Suprapubic skin (tissue), 4 donors: Measurements from ENCODE around the gene OR9I1. TPM values are rescaled to one million over a fixed set of nuclear protein-coding genes. Genes with fewer than 3 reads are reported as not detected.

Experiments used
- DNase-seq, 2 donors: peaks; one replicate each; pipeline ENCODE4 v3.0.0-alpha.2; 2019; ENCODE audit warnings: low spot score in 2 of 2
- H3K27ac ChIP-seq: fragments of 200-600 bp; sonication (generic); one replicate; pipeline ENCODE4 v1.5.1; 2019
- H3K27me3 ChIP-seq: fragments of 200-600 bp; sonication (generic); one replicate; pipeline ENCODE4 v1.5.1; 2019
- H3K36me3 ChIP-seq: fragments of 200-600 bp; sonication (generic); one replicate; pipeline ENCODE4 v1.5.1; 2019
- H3K4me1 ChIP-seq: fragments of 200-600 bp; sonication (generic); one replicate; pipeline ENCODE4 v1.5.1; 2019
- H3K4me3 ChIP-seq: fragments of 200-600 bp; sonication (generic); one replicate; pipeline ENCODE4 v1.5.1; 2019; ENCODE audit warnings: mild to moderate bottlenecking
- H3K9me3 ChIP-seq: fragments of 200-600 bp; sonication (generic); one replicate; pipeline ENCODE4 v1.5.1; 2019
- CTCF ChIP-seq, 2 donors: fragments of 200-600 bp in 1 of 2; fragments of 450-650 bp in 1 of 2; sonication (generic) in 1 of 2; IDR thresholded peaks; one replicate each; pipeline ENCODE4 v1.5.1; 2016 to 2019; ENCODE audit warnings: antibody characterized with exemption in 2 of 2, mild to moderate bottlenecking in 1 of 2, moderate library complexity in 1 of 2
- EP300 ChIP-seq: sonication (generic); formaldehyde crosslinking; IDR thresholded peaks from one replicate; pipeline ENCODE4 v1.6.1; 2017; ENCODE audit warnings: antibody characterized with exemption
- POLR2A ChIP-seq, 2 donors: fragments of 450-650 bp; IDR thresholded peaks; one replicate each; pipeline ENCODE4 v1.6.1; 2017; ENCODE audit warnings: antibody characterized with exemption in 2 of 2, mild to moderate bottlenecking in 2 of 2, moderate library complexity in 2 of 2
- POLR2AphosphoS5 ChIP-seq, 3 donors: sonication (generic); formaldehyde crosslinking; IDR thresholded peaks; one replicate each; pipeline ENCODE4 v1.6.1; 2017; ENCODE audit warnings: antibody characterized with exemption in 3 of 3
- WGBS: methylation state at CpG from one replicate; pipeline ENCODE4 v1.1.5; 2018; 5-methylcytosine and 5-hydroxymethylcytosine counted together
- total RNA-seq, 4 donors: library from RNA; depleted of rRNA; stranded (reverse); fragments of >200 nt; gene quantifications; one replicate each; pipeline ENCODE4 v1.1.0, GENCODE V29; 2016

OR9I1 gene
- total RNA-seq, 4 donors from 2014 or later: not detected

- H3K27me3 ChIP-seq: no peaks in the 10 kb centered on the region
- DNase-seq: no peak
- TF ChIP-seq CTCF (IDR thresholded peaks at IDR 0.05) (no peak), POLR2AphosphoS5 (IDR thresholded peaks at IDR 0.05) (no peak), POLR2A (IDR thresholded peaks at IDR 0.05) (no peak), EP300 (no peak)
- no peak overlapping the region for H3K27ac ChIP-seq
- no peaks in the 10 kb centered on the region for H3K4me1 ChIP-seq
- WGBS: 88% methylated on average over 1 of the region's 1 CpG
- H3K36me3 ChIP-seq: no peaks in the 10 kb centered on the region
- H3K9me3 ChIP-seq: no peaks in the 10 kb centered on the region
- H3K4me3 ChIP-seq: no peak overlapping the region
Observed at GRCh38 chr11:58135171-58135570, 9.8 kb upstream of the OR9I1 start.

DNA sequence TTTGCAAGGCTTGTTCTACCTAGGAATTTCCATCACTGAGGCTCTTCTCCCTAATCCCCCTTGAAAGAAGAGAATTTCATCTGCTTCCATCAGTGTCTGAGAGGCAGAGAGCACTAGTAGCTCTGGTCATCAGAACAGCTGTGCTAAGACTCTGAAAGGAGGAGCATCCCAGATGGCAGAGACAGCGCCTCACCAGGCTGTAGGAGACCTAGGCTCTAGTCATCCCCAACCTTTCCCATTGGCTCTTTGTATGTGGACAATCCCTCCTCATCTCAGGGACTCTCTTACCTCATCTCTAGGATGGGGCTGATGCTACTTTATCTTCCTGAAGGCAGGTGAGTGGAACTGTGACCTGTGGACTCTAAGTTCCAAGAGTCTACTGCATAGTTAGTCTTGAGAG, 8.8 kb upstream of the OR9I1 start:
- WGBS: 83% methylated on average over 1 of the region's 1 CpG
- Histone ChIP-seq H3K27me3 (no peaks in the 10 kb centered on the region), H3K27ac (no peak overlapping the region), H3K36me3 (no peaks in the 10 kb centered on the region), H3K4me3 (no peak overlapping the region), H3K9me3 (no peaks in the 10 kb centered on the region), H3K4me1 (no peaks in the 10 kb centered on the region)
- no peak for TF ChIP-seq POLR2AphosphoS5 (IDR thresholded peaks at IDR 0.05)
- no peak for TF ChIP-seq POLR2A (IDR thresholded peaks at IDR 0.05)
- no peak for TF ChIP-seq EP300
- TF ChIP-seq CTCF (IDR thresholded peaks at IDR 0.05): no peak
- DNase-seq: no peak

DNA sequence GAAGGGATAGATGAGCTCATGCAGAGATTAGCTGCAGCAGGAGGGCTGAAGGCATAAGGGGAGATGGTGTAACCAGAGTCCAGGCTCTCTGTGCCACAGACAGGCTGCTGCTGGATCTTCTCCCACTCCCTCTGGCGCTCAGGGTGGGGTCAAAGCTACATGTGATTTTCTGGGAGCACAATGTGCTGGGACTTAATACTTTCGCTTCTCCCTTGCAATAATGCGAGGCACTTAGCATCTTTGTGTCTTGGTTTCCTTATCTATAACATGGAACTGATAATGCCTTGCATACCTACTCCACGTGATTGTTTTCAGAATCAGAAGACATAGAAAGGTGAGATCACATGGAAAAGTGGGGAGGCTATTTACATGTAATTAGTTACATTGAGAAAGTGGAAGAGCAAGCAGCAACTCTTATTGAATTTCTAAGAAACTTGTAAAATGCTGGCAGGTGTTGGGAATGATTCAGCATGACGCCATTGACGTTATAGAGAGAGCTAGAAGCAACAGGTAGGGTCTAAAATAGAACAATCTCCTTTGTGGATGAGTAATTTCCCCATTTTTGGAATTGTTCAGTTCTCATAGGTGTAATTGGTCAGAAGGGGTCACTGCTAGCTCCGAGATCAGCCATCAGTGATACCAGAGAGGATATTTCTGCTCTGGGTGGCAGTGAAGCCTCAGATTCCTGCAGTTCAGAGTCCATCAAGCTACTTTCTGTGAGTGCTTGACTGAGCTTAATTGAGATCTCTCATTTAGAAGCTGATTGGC, 8.2 kb upstream of the OR9I1 start:
- no peak for DNase-seq
- Histone ChIP-seq H3K27me3 (no peaks in the 10 kb centered on the region), H3K4me3 (no peak overlapping the region), H3K9me3 (no peaks in the 10 kb centered on the region), H3K27ac (no peak overlapping the region), H3K4me1 (no peaks in the 10 kb centered on the region), H3K36me3 (no peaks in the 10 kb centered on the region)
- no peak for TF ChIP-seq POLR2AphosphoS5 (IDR thresholded peaks at IDR 0.05)
- no peak for TF ChIP-seq EP300
- no peak for TF ChIP-seq CTCF (IDR thresholded peaks at IDR 0.05)
- no peak for TF ChIP-seq POLR2A (IDR thresholded peaks at IDR 0.05)
- WGBS: 51% methylated on average over 7 of the region's 7 CpGs

DNA sequence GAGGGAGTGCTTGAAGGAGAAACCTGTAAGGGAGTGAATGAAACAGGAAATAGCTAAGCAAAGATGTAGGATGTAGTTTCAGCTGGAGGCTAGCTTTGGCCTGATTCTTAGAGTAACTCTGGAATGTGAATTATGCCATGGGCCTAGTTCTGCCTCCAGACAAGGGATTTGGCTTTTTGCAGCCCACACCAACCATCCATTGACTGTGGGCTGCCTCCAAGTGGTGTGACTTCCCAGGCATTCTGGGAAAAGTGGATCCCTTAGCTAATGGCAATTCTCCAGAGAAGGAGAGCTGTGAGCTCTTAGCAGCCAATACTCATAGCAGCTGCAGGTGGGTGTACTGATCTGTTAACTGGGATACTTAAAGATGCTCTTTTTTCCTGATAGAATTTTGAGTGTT, 2.0 kb upstream of the OR9I1 start:
- H3K9me3 ChIP-seq: no peaks in the 10 kb centered on the region
- no peaks in the 10 kb centered on the region for H3K27me3 ChIP-seq
- TF ChIP-seq CTCF (IDR thresholded peaks at IDR 0.05) (no peak), POLR2AphosphoS5 (IDR thresholded peaks at IDR 0.05) (no peak), POLR2A (IDR thresholded peaks at IDR 0.05) (no peak), EP300 (no peak)
- H3K4me1 ChIP-seq: no peaks in the 10 kb centered on the region
- H3K36me3 ChIP-seq: no peaks in the 10 kb centered on the region
- H3K27ac ChIP-seq: no peak overlapping the region
- DNase-seq: no peak
- H3K4me3 ChIP-seq: no peak overlapping the region

DNA sequence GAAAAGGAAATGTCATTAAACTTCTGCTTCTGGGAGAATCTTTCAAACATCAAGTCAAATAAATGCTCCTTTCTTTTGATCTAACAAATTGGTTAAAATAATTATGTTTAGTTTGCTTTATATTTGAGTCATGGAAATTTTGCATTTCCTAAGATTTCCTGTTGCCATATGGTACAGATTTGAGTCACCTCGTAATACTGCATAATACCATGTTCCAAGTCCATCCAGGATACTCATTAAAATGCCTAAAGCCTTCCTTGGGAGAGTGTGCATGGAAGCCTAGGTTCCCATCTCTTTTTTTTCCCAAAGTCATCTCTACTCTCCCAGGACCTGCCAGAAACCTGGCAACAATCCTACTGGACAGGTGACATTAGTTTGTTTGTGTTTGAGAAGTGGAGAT, 4.2 kb downstream of the OR9I1 start:
- Histone ChIP-seq H3K4me1 (no peaks in the 10 kb centered on the region), H3K27ac (no peak overlapping the region), H3K36me3 (no peaks in the 10 kb centered on the region), H3K9me3 (no peaks in the 10 kb centered on the region), H3K4me3 (no peak overlapping the region), H3K27me3 (no peaks in the 10 kb centered on the region)
- TF ChIP-seq POLR2AphosphoS5 (IDR thresholded peaks at IDR 0.05): no peak
- TF ChIP-seq CTCF (IDR thresholded peaks at IDR 0.05): no peak
- no peak for TF ChIP-seq POLR2A (IDR thresholded peaks at IDR 0.05)
- TF ChIP-seq EP300: no peak
- no peak for DNase-seq
- WGBS: 87% methylated on average over 1 of the region's 1 CpG
